ENCODE results near the gene KRTAP3-2.
"Not testable (repeated sequence)": the region's sequence is repeated elsewhere in the genome, so short reads cannot be mapped to it uniquely, and the experiment has no call there.

The KRTAP3-2 gene

GRCh38 chr17:40999563-40999962, at the start of gene KRTAP3-2:
Gene KRTAP3-2, minus strand, starts transcription at chr17:40999906. Its CDS starts 53 bp downstream, at chr17:40999853.
- H3K27me3 ChIP-seq (ENCODE audit: control insufficient read depth, insufficient read depth, low read length); H3K27ac ChIP-seq (ENCODE audit: low read length); H3K4me3 ChIP-seq (ENCODE audit: low read length); H3K9me3 ChIP-seq (ENCODE audit: control insufficient read depth, low read depth, low read length); H3K4me1 ChIP-seq (ENCODE audit: control insufficient read depth, low read depth, low read length); H3K9ac ChIP-seq (ENCODE audit: low read length); H3K36me3 ChIP-seq (ENCODE audit: control insufficient read depth, low read depth, low read length): not testable (repeated sequence)

- Histone ChIP-seq H3K27me3 (ENCODE audit: control insufficient read depth, insufficient read depth, low read length) (no peaks in the 10 kb centered on the region), H3K9ac (ENCODE audit: low read length) (no peak overlapping the region), H3K4me3 (ENCODE audit: low read length) (no peak overlapping the region)
Measured at GRCh38 chr17:41049110-41049509, 49.4 kb upstream of the KRTAP3-2 start.

GRCh38 chr17:41048441-41048840, 48.7 kb upstream of the KRTAP3-2 start:
- Histone ChIP-seq H3K36me3 (ENCODE audit: control insufficient read depth, low read depth, low read length) (no peaks in the 10 kb centered on the region), H3K9ac (ENCODE audit: low read length) (no peak overlapping the region), H3K27me3 (ENCODE audit: control insufficient read depth, insufficient read depth, low read length) (no peaks in the 10 kb centered on the region), H3K27ac (ENCODE audit: low read length) (no peak overlapping the region), H3K9me3 (ENCODE audit: control insufficient read depth, low read depth, low read length) (no peaks in the 10 kb centered on the region), H3K4me3 (ENCODE audit: low read length) (no peak overlapping the region), H3K4me1 (ENCODE audit: control insufficient read depth, low read depth, low read length) (peaks cover 3% of the 10 kb centered on the region)

More at GRCh38 chr17:41049110-41049509, 49.4 kb upstream of the KRTAP3-2 start:
- Histone ChIP-seq H3K9me3 (ENCODE audit: control insufficient read depth, low read depth, low read length) (no peaks in the 10 kb centered on the region), H3K4me1 (ENCODE audit: control insufficient read depth, low read depth, low read length) (peaks cover 3% of the 10 kb centered on the region), H3K36me3 (ENCODE audit: control insufficient read depth, low read depth, low read length) (no peaks in the 10 kb centered on the region), H3K27ac (ENCODE audit: low read length) (no peak overlapping the region)

- not testable (repeated sequence) for H3K27ac ChIP-seq (ENCODE audit: low read length)
Measured at GRCh38 chr17:41046735-41047465, 47.2 kb upstream of the KRTAP3-2 start, which contains the start of gene KRTAP2-1. Gene KRTAP2-1, minus strand, starts transcription at chr17:41047316. Its CDS starts 49 bp downstream, at chr17:41047267.

GRCh38 chr17:41042953-41043352, 43.2 kb upstream of the KRTAP3-2 start:
- Histone ChIP-seq H3K9ac (ENCODE audit: low read length) (no peak overlapping the region), H3K27ac (ENCODE audit: low read length) (no peak overlapping the region), H3K4me3 (ENCODE audit: low read length) (no peak overlapping the region), H3K4me1 (ENCODE audit: control insufficient read depth, low read depth, low read length) (peaks cover 10% of the 10 kb centered on the region), H3K9me3 (ENCODE audit: control insufficient read depth, low read depth, low read length) (no peaks in the 10 kb centered on the region), H3K36me3 (ENCODE audit: control insufficient read depth, low read depth, low read length) (no peaks in the 10 kb centered on the region), H3K27me3 (ENCODE audit: control insufficient read depth, insufficient read depth, low read length) (no peaks in the 10 kb centered on the region)

More at GRCh38 chr17:41046735-41047465, 47.2 kb upstream of the KRTAP3-2 start, which contains the start of gene KRTAP2-1:
- not testable (repeated sequence) for H3K4me3 ChIP-seq (ENCODE audit: low read length); H3K9me3 ChIP-seq (ENCODE audit: control insufficient read depth, low read depth, low read length); H3K36me3 ChIP-seq (ENCODE audit: control insufficient read depth, low read depth, low read length); H3K9ac ChIP-seq (ENCODE audit: low read length); H3K27me3 ChIP-seq (ENCODE audit: control insufficient read depth, insufficient read depth, low read length); H3K4me1 ChIP-seq (ENCODE audit: control insufficient read depth, low read depth, low read length)

- H3K9me3 ChIP-seq (ENCODE audit: control insufficient read depth, low read depth, low read length); H3K9ac ChIP-seq (ENCODE audit: low read length); H3K36me3 ChIP-seq (ENCODE audit: control insufficient read depth, low read depth, low read length); H3K27ac ChIP-seq (ENCODE audit: low read length); H3K4me3 ChIP-seq (ENCODE audit: low read length); H3K27me3 ChIP-seq (ENCODE audit: control insufficient read depth, insufficient read depth, low read length): not testable (repeated sequence)
- H3K4me1 ChIP-seq (ENCODE audit: control insufficient read depth, low read depth, low read length) = peaks cover 20% of the 10 kb centered on the region
Measured at GRCh38 chr17:41040783-41041571, 41.3 kb upstream of the KRTAP3-2 start, which contains the start of gene KRTAP1-1. Gene KRTAP1-1, minus strand, starts transcription at chr17:41041450. Its CDS starts 53 bp downstream, at chr17:41041397.

GRCh38 chr17:41037853-41038350, 38.2 kb upstream of the KRTAP3-2 start:
- no peaks in the 10 kb centered on the region for H3K9me3 ChIP-seq (ENCODE audit: control insufficient read depth, low read depth, low read length)
- no peak overlapping the region for H3K27ac ChIP-seq (ENCODE audit: low read length)
- no peaks in the 10 kb centered on the region for H3K36me3 ChIP-seq (ENCODE audit: control insufficient read depth, low read depth, low read length)
- H3K9ac ChIP-seq (ENCODE audit: low read length) = no peak overlapping the region
- no peaks in the 10 kb centered on the region for H3K27me3 ChIP-seq (ENCODE audit: control insufficient read depth, insufficient read depth, low read length)
- no peak overlapping the region for H3K4me3 ChIP-seq (ENCODE audit: low read length)
- H3K4me1 ChIP-seq (ENCODE audit: control insufficient read depth, low read depth, low read length) = peaks cover 20% of the 10 kb centered on the region

- H3K4me3 ChIP-seq (ENCODE audit: low read length); H3K9me3 ChIP-seq (ENCODE audit: control insufficient read depth, low read depth, low read length); H3K36me3 ChIP-seq (ENCODE audit: control insufficient read depth, low read depth, low read length); H3K27me3 ChIP-seq (ENCODE audit: control insufficient read depth, insufficient read depth, low read length); H3K9ac ChIP-seq (ENCODE audit: low read length); H3K27ac ChIP-seq (ENCODE audit: low read length): not testable (repeated sequence)
- peaks cover 18% of the 10 kb centered on the region for H3K4me1 ChIP-seq (ENCODE audit: control insufficient read depth, low read depth, low read length)
Measured at GRCh38 chr17:41034346-41034935, 34.7 kb upstream of the KRTAP3-2 start, which contains the start of gene KRTAP1-3. Gene KRTAP1-3, minus strand, starts transcription at chr17:41034874. Its CDS starts 53 bp downstream, at chr17:41034821.

- no peak within 1 kb of the TSS for H3K27ac ChIP-seq (ENCODE audit: low read length)
Measured at GRCh38 chr17:41029633-41030245, 30.0 kb upstream of the KRTAP3-2 start, which contains the start of gene KRTAP1-4. Gene KRTAP1-4, minus strand, starts transcription at chr17:41030195. Its CDS starts 117 bp downstream, at chr17:41030078.

GRCh38 chr17:41026715-41027471, 27.2 kb upstream of the KRTAP3-2 start, which contains the start of gene KRTAP1-5:
Gene KRTAP1-5, minus strand, starts transcription at chr17:41027208. Its CDS starts 53 bp downstream, at chr17:41027155.
- H3K27ac ChIP-seq (ENCODE audit: low read length) = no peak within 1 kb of the TSS
- no peak within 1 kb of the TSS for H3K4me3 ChIP-seq (ENCODE audit: low read length)
- H3K36me3 ChIP-seq (ENCODE audit: control insufficient read depth, low read depth, low read length) = no peaks in the 10 kb centered on the region
- H3K9me3 ChIP-seq (ENCODE audit: control insufficient read depth, low read depth, low read length) = no peaks in the 10 kb centered on the region
- no peaks in the 10 kb centered on the region for H3K27me3 ChIP-seq (ENCODE audit: control insufficient read depth, insufficient read depth, low read length)
- H3K4me1 ChIP-seq (ENCODE audit: control insufficient read depth, low read depth, low read length) = no peaks in the 10 kb centered on the region
- H3K9ac ChIP-seq (ENCODE audit: low read length) = no peak within 1 kb of the TSS

More at GRCh38 chr17:41029633-41030245, 30.0 kb upstream of the KRTAP3-2 start, which contains the start of gene KRTAP1-4:
- no peaks in the 10 kb centered on the region for H3K36me3 ChIP-seq (ENCODE audit: control insufficient read depth, low read depth, low read length)
- no peaks in the 10 kb centered on the region for H3K9me3 ChIP-seq (ENCODE audit: control insufficient read depth, low read depth, low read length)
- no peaks in the 10 kb centered on the region for H3K27me3 ChIP-seq (ENCODE audit: control insufficient read depth, insufficient read depth, low read length)
- H3K9ac ChIP-seq (ENCODE audit: low read length) = no peak within 1 kb of the TSS
- H3K4me1 ChIP-seq (ENCODE audit: control insufficient read depth, low read depth, low read length) = no peaks in the 10 kb centered on the region
- no peak within 1 kb of the TSS for H3K4me3 ChIP-seq (ENCODE audit: low read length)

Measured in iPS-18a (cell line).